ENCODE results near the gene FUT1.

Gene FUT1

GRCh38 chr19:48768994-48769713 is 16.7 kb upstream of the FUT1 start:
- no peak for DNase-seq (ENCODE audit: low spot score)

- peak; percentile 26 for DNase-seq (ENCODE audit: low spot score)
Observed at GRCh38 chr19:48768171-48768753, 15.8 kb upstream of the FUT1 start.

GRCh38 chr19:48765816-48766215 is 13.4 kb upstream of the FUT1 start:
- peak; percentile 28 for DNase-seq (ENCODE audit: low spot score)

GRCh38 chr19:48760504-48761205 is 8.2 kb upstream of the FUT1 start:
- no peak for DNase-seq (ENCODE audit: low spot score)

- no peak for DNase-seq (ENCODE audit: low spot score)
Observed at GRCh38 chr19:48757741-48758144, 5.3 kb upstream of the FUT1 start.

GRCh38 chr19:48757089-48757675 is 4.7 kb upstream of the FUT1 start:
- no peak for DNase-seq (ENCODE audit: low spot score)

GRCh38 chr19:48756686-48757085 is 4.2 kb upstream of the FUT1 start:
- DNase-seq (ENCODE audit: low spot score), result no peak

GRCh38 chr19:48756212-48756611 is 3.8 kb upstream of the FUT1 start:
- no peak for DNase-seq (ENCODE audit: low spot score)

GRCh38 chr19:48755787-48756186 is 3.3 kb upstream of the FUT1 start:
- DNase-seq (ENCODE audit: low spot score), result no peak

GRCh38 chr19:48755084-48755641 is 2.7 kb upstream of the FUT1 start, which contains the start of gene FGF21:
FGF21 (plus strand) TSS chr19:48755524; CDS start chr19:48756237, 713 bp downstream.
- DNase-seq (ENCODE audit: low spot score), result no peak

- DNase-seq (ENCODE audit: low spot score), result no peak
Observed at GRCh38 chr19:48751845-48752495, 471 bp downstream of the FUT1 start.

GRCh38 chr19:48750771-48751504 is 1.5 kb downstream of the FUT1 start:
- peak; percentile 35 for DNase-seq (ENCODE audit: low spot score)

GRCh38 chr19:48750351-48750750 is 2.1 kb downstream of the FUT1 start:
- no peak for DNase-seq (ENCODE audit: low spot score)

- no peak for DNase-seq (ENCODE audit: low spot score)
Observed at GRCh38 chr19:48749571-48750198, 2.8 kb downstream of the FUT1 start.

GRCh38 chr19:48746738-48747575 is 5.5 kb downstream of the FUT1 start, which contains the start of gene IZUMO1:
IZUMO1 (minus strand) TSS chr19:48746909; CDS start chr19:48745859, 1,050 bp downstream.
- DNase-seq (ENCODE audit: low spot score), result peak; percentile 92

GRCh38 chr19:48746110-48746509 is 6.3 kb downstream of the FUT1 start:
- DNase-seq (ENCODE audit: low spot score), result no peak

GRCh38 chr19:48745208-48745995 is 7.0 kb downstream of the FUT1 start:
- peak; percentile 87 for DNase-seq (ENCODE audit: low spot score)

GRCh38 chr19:48742096-48742495 is 10.3 kb downstream of the FUT1 start:
- DNase-seq (ENCODE audit: low spot score), result no peak
